ENCODE measurements around the gene LY86. TPM values are rescaled to one million over a fixed set of nuclear protein-coding genes. Genes with fewer than 3 reads are reported as not detected.

The LY86 gene
- total and polyA plus RNA-seq, 2 donors (not counting 3 experiments of a cell fraction or from before 2014, with no cell fraction given) = not detected

DNA sequence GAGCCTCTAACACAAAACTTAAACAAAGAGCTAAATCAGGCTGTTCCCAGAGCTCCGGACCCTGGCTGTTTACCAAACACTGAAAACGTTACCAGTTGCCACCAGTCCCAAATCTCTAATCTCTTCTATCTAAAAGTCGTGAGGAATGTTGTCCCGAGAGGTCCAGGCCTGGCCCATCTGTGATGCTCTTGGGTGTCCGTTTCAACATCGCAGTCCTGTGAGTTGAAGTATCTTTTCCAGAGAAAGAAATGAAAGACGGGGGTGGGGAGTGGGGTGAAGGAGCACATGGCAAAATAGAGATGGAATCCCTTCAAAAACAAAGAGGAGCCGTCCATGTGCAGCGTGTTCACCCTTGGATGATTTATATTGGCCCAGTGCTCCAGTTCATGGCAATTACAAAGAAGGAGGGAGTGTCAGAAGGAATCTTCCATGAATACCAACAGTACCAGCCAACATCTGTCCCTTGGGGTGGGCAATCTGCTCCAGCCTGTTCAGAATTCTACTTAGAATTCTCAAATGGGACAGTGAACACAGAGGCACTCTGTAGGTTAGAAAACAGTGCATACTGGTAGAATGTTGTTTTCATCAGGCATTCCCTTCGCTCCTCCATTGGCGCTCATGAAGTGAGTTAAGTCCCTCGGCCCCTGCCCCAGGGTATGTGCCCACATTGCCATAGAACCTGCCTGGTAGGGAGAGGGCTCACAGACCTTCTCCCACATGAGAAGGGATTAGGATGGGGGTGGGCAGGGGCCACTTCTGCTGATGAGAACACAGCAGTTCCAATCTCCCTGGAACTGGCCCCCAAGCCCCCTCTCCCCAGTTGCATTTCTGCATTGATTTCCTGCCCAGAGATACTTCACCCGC, 112.1 kb downstream of the LY86 start:
- Histone ChIP-seq H3K27ac (ENCODE audit: insufficient read depth, low read depth, low read length) (no peak overlapping the region), H3K79me2 (ENCODE audit: control insufficient read depth, insufficient read depth, low read length) (no peaks in the 10 kb centered on the region), H3K4me3 (replicated peaks in 1 of 3; ENCODE audit: insufficient read depth in 1 of 3, low read depth in 1 of 3, low read length in 3 of 3) (no peak overlapping the region), H3K9me1 (replicated peaks; ENCODE audit: control insufficient read depth, extremely low read depth, insufficient read depth, low read length) (no peaks in the 10 kb centered on the region), H3K9ac (replicated peaks; ENCODE audit: extremely low read depth, insufficient read depth, low read length) (no peak overlapping the region), H3K27me3 (ENCODE audit: control insufficient read depth in 2 of 2, insufficient read depth in 2 of 2, low read length in 2 of 2) (peaks cover 2% of the 10 kb centered on the region in 2 experiments), H2AFZ (ENCODE audit: low read depth, low read length) (no peak overlapping the region), H3K9me3 (replicated peaks; ENCODE audit: control insufficient read depth, insufficient read depth, low read length) (no peaks in the 10 kb centered on the region), H3K4me2 (ENCODE audit: insufficient read depth, low read length) (no peak overlapping the region), H3K4me1 (ENCODE audit: control insufficient read depth, extremely low read depth, insufficient read depth, low read length) (peaks cover 12% of the 10 kb centered on the region), H3K36me3 (ENCODE audit: control insufficient read depth in 2 of 2, extremely low read depth in 1 of 2, insufficient read depth in 2 of 2, low read length in 2 of 2) (no peaks in the 10 kb centered on the region), H4K20me1 (replicated peaks; ENCODE audit: control insufficient read depth, extremely low read depth, insufficient read depth, low read length) (no peaks in the 10 kb centered on the region)
- TF ChIP-seq EZH2 (IDR thresholded peaks at IDR 0.05; ENCODE audit: borderline replicate concordance, low read depth, low read length, severe bottlenecking) = no peak
- no peak for TF ChIP-seq POLR2AphosphoS5 (IDR thresholded peaks at IDR 0.05; ENCODE audit: insufficient read depth, low read depth, low read length)
- no peak for TF ChIP-seq FOS (IDR thresholded peaks at IDR 0.05; ENCODE audit: borderline replicate concordance, insufficient read depth, low read length)
- TF ChIP-seq POLR2A (IDR thresholded peaks at IDR 0.05; ENCODE audit: low read depth, low read length) = no peak
- TF ChIP-seq GATA2 (IDR thresholded peaks at IDR 0.05; ENCODE audit: insufficient read depth, insufficient read length, low read depth, low read length) = no peak
- no peak for TF ChIP-seq JUN (IDR thresholded peaks at IDR 0.05; ENCODE audit: borderline replicate concordance, insufficient read depth, insufficient read length, low read depth)
- TF ChIP-seq, protein P1, sequence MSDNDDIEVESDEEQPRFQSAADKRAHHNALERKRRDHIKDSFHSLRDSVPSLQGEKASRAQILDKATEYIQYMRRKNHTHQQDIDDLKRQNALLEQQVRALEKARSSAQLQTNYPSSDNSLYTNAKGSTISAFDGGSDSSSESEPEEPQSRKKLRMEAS (IDR thresholded peaks at IDR 0.05; ENCODE audit: insufficient read depth, insufficient read length) = no peak
- no peak for TF ChIP-seq MYC (IDR thresholded peaks at IDR 0.05; ENCODE audit: low read depth, low read length)
- TF ChIP-seq, protein P2, sequence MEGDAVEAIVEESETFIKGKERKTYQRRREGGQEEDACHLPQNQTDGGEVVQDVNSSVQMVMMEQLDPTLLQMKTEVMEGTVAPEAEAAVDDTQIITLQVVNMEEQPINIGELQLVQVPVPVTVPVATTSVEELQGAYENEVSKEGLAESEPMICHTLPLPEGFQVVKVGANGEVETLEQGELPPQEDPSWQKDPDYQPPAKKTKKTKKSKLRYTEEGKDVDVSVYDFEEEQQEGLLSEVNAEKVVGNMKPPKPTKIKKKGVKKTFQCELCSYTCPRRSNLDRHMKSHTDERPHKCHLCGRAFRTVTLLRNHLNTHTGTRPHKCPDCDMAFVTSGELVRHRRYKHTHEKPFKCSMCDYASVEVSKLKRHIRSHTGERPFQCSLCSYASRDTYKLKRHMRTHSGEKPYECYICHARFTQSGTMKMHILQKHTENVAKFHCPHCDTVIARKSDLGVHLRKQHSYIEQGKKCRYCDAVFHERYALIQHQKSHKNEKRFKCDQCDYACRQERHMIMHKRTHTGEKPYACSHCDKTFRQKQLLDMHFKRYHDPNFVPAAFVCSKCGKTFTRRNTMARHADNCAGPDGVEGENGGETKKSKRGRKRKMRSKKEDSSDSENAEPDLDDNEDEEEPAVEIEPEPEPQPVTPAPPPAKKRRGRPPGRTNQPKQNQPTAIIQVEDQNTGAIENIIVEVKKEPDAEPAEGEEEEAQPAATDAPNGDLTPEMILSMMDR (IDR thresholded peaks at IDR 0.05; ENCODE audit: extremely low read depth in 1 of 2, insufficient read depth in 1 of 2, low read depth in 1 of 2, low read length in 2 of 2) = no peak
- FAIRE-seq = no peak
- no TSS peak for BruUV-seq (replicated peaks)
- intact Hi-C loops (cut with micrococcal nuclease) (no loop called here), dilution Hi-C loops (cut with MboI; ENCODE audit: extremely low pct_ligation_motif_present, low sequenced_read_pairs) (no loop called here)
- POLR2A ChIA-PET = no interaction called here
- CTCF ChIA-PET = interaction anchor here (1.4 to 1.7 kb wide), 2 partner anchors 23 kb away, joined by 4 read pairs; no protein-coding TSS in a partner anchor
- no peak for DNase-seq (ENCODE audit: low read depth, low spot score)
